Gastroesophageal sphincter (tissue), 4 donors: Measurements from ENCODE around the gene RAB7B. TPM values are rescaled to one million over a fixed set of nuclear protein-coding genes. Genes with fewer than 3 reads are reported as not detected.

ENCODE experiments used
- ATAC-seq: fragments of 150-250 bp; one replicate; pipeline ENCODE4 v1.9.1; 2016; ENCODE audit warnings: mild to moderate bottlenecking, moderate library complexity
- H3K27ac ChIP-seq, 4 donors: fragments of 200-600 bp; sonication (generic) in 3 of 4; 1 replicate in 3 of 4; 2 replicates in 1 of 4; pipeline ENCODE4 v1.5.1; 2016 to 2019
- H3K27me3 ChIP-seq: fragments of 200-600 bp; sonication (generic); one replicate; pipeline ENCODE4 v1.5.1; 2019
- H3K36me3 ChIP-seq, 2 donors: fragments of 200-600 bp; sonication (generic); one replicate each; pipeline ENCODE4 v1.5.1; 2019; ENCODE audit warnings: control low read depth in 1 of 2
- H3K4me1 ChIP-seq, 3 donors: fragments of 200-600 bp; sonication (generic); 1 replicate in 2 of 3; 2 replicates in 1 of 3; pipeline ENCODE4 v1.5.1; 2016 to 2019; ENCODE audit warnings: control low read depth in 2 of 3
- H3K4me3 ChIP-seq, 2 donors: fragments of 200-600 bp; sonication (generic); one replicate each; pipeline ENCODE4 v1.5.1; 2019; ENCODE audit warnings: mild to moderate bottlenecking in 1 of 2, moderate library complexity in 1 of 2
- H3K9me3 ChIP-seq, 3 donors: fragments of 200-600 bp; sonication (generic); one replicate each; pipeline ENCODE4 v1.5.1; 2017 to 2019; ENCODE audit warnings: control low read depth in 2 of 3
- EP300 ChIP-seq: sonication (generic); formaldehyde crosslinking; IDR thresholded peaks from one replicate; pipeline ENCODE4 v1.6.1; 2017; ENCODE audit warnings: antibody characterized with exemption, mild to moderate bottlenecking
- POLR2A ChIP-seq, 2 donors: fragments of 450-650 bp; IDR thresholded peaks; one replicate each; pipeline ENCODE4 v1.6.1; 2017; ENCODE audit warnings: antibody characterized with exemption in 2 of 2, mild to moderate bottlenecking in 2 of 2, moderate library complexity in 1 of 2
- POLR2AphosphoS5 ChIP-seq: sonication (generic); formaldehyde crosslinking; IDR thresholded peaks from one replicate; pipeline ENCODE4 v1.6.1; 2017; ENCODE audit warnings: antibody characterized with exemption
- WGBS, 2 donors: methylation state at CpG; one replicate each; pipeline ENCODE4 v1.1.5; 2018; ENCODE audit warnings: low coverage in 1 of 2; 5-methylcytosine and 5-hydroxymethylcytosine counted together
- total RNA-seq, 4 donors: library from RNA; depleted of rRNA; stranded (reverse); fragments of >200 nt; gene quantifications; one replicate each; pipeline ENCODE4 v1.1.0, GENCODE V29; 2016
- TF ChIP-seq, protein P1 (sequence below), 4 experiments: fragments of 200-600 bp in 2 of 4; fragments of 450-650 bp in 2 of 4; sonication (generic) in 1 of 4; IDR thresholded peaks; one replicate each; pipeline ENCODE4 v1.5.1; 2017 to 2019; ENCODE audit warnings: antibody characterized with exemption in 4 of 4, mild to moderate bottlenecking in 2 of 4, moderate library complexity in 2 of 4

RAB7B gene
- total RNA-seq, 4 donors from 2014 or later, result 0.78 to 2.4 (median 2.0) TPM

DNA sequence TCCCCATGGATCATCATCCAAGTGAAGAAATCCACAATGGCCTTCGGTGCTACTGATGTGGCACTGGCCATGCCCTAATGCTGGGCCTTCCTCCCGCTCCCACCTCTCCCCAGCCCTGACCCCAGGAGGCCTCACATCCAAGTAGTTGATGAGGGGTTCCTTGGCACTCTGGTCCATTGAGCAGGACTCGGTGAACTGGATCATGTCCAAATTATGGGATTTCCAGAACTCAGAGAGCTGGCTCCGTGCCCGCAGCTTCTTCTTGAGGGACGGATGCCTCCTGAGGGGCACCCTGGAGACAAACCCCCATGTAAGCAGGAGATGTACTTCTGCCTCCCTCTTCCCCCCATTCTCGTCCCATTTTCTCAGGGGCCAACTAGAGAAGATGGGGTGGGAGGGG is 19.6 kb upstream of the RAB7B start:
- Histone ChIP-seq H3K27ac (no peak overlapping the region), H3K9me3 (peaks cover 0 to 6% (median 0%) of the 10 kb centered on the region in 3 donors), H3K4me1 (no peaks in the 10 kb centered on the region), H3K36me3 (no peaks in the 10 kb centered on the region), H3K27me3 (peaks cover 3% of the 10 kb centered on the region), H3K4me3 (no peak overlapping the region)
- TF ChIP-seq EP300, result no peak
- no peak for TF ChIP-seq POLR2AphosphoS5
- TF ChIP-seq, protein P1, sequence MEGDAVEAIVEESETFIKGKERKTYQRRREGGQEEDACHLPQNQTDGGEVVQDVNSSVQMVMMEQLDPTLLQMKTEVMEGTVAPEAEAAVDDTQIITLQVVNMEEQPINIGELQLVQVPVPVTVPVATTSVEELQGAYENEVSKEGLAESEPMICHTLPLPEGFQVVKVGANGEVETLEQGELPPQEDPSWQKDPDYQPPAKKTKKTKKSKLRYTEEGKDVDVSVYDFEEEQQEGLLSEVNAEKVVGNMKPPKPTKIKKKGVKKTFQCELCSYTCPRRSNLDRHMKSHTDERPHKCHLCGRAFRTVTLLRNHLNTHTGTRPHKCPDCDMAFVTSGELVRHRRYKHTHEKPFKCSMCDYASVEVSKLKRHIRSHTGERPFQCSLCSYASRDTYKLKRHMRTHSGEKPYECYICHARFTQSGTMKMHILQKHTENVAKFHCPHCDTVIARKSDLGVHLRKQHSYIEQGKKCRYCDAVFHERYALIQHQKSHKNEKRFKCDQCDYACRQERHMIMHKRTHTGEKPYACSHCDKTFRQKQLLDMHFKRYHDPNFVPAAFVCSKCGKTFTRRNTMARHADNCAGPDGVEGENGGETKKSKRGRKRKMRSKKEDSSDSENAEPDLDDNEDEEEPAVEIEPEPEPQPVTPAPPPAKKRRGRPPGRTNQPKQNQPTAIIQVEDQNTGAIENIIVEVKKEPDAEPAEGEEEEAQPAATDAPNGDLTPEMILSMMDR (IDR thresholded peaks at IDR 0.05), result no peak
- TF ChIP-seq POLR2A (IDR thresholded peaks at IDR 0.05), result no peak
- WGBS, 2 donors, result 100% methylated on average over 1 of the region's 7 CpGs; no CpG with 5 or more reads in 1 of the 2 donors
- ATAC-seq, result no peak

DNA sequence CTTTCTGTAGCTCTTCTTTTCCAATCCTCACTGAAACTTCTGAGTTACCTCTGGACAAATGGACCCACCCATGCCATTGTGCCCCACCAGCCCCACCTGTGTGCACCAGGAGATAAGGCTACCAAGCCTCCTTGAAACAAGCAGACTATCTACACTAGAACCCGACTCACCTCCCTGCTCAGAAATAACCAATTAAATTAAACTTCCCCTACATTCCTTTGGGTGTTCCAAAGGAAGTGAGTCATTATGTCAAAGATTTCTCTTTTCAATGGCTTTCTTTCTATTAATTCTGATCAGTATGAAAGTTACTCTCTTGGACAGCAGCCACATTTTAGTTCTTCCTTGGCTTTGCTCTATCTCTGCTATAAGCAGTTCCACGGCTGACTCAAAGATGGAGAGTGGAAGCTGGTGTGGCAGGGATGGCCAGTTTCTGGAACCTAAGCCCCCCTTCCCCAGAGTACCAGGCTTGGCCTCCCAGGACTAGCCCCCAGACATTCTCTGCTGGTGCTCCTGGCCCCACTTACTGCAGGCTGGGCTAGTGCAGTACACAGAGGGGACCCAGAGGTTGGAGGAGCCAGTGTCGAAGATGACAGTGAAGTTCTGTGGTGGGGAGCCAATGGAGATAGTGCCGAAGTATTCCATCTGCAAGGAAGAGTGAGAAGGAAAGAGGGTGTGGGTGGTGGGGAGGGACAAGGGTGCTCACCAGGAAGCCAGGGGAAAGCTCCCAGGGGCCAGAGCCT is 18.6 kb upstream of the RAB7B start:
- no peak overlapping the region for H3K27ac ChIP-seq
- no peaks in the 10 kb centered on the region for H3K4me1 ChIP-seq
- H3K9me3 ChIP-seq, result peaks cover 0 to 5% (median 0%) of the 10 kb centered on the region in 3 donors
- H3K4me3 ChIP-seq, result no peak overlapping the region
- H3K36me3 ChIP-seq, result no peaks in the 10 kb centered on the region
- TF ChIP-seq POLR2A (IDR thresholded peaks at IDR 0.05), result no peak
- no peak for TF ChIP-seq POLR2AphosphoS5
- TF ChIP-seq, protein P1 (IDR thresholded peaks at IDR 0.05), result no peak
- TF ChIP-seq EP300, result no peak
- H3K27me3 ChIP-seq, result no peaks in the 10 kb centered on the region
- WGBS, 2 donors, result 79% methylated on average over 4 of the region's 4 CpGs; no CpG with 5 or more reads in 1 of the 2 donors
- ATAC-seq, result no peak

DNA sequence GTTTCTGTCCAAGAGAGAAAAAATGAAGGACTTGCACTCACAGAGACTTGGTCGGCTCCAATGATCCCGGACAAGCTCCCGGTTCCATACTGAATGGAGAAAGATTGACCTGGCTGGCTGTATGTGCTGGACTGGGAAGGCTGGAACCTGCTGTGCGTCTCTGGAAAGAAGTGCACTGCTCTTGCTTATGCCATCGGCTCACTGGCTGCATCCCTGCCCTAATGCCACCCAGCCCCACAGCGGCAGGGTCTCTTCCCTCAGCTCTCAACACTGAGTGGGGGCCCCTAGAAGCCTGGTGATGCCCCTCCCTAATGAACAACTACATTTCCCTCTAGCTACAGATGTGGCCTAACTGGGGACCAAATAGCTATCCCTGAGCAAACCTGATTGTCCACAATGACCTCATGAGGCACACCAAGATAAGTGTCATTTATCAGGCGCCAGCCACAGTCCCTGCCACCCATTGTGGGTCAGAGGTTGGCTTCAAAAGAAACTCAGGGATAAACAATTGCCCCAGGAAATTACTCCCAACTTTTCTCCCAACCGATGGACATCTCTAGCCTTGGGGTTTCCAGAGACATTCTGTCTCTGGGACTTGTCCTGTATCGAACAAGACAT is 17.9 kb upstream of the RAB7B start:
- TF ChIP-seq EP300, result no peak
- TF ChIP-seq POLR2AphosphoS5, result no peak
- no peak for TF ChIP-seq POLR2A (IDR thresholded peaks at IDR 0.05)
- TF ChIP-seq, protein P1 (IDR thresholded peaks at IDR 0.05), result no peak
- H3K4me1 ChIP-seq, result no peaks in the 10 kb centered on the region
- ATAC-seq, result no peak
- no peaks in the 10 kb centered on the region for H3K9me3 ChIP-seq
- no peak overlapping the region for H3K27ac ChIP-seq
- 82 to 84% methylated on average over 4 to 5 of the region's 9 CpGs for WGBS, 2 donors
- H3K27me3 ChIP-seq, result no peaks in the 10 kb centered on the region
- no peak overlapping the region for H3K4me3 ChIP-seq
- no peaks in the 10 kb centered on the region for H3K36me3 ChIP-seq

DNA sequence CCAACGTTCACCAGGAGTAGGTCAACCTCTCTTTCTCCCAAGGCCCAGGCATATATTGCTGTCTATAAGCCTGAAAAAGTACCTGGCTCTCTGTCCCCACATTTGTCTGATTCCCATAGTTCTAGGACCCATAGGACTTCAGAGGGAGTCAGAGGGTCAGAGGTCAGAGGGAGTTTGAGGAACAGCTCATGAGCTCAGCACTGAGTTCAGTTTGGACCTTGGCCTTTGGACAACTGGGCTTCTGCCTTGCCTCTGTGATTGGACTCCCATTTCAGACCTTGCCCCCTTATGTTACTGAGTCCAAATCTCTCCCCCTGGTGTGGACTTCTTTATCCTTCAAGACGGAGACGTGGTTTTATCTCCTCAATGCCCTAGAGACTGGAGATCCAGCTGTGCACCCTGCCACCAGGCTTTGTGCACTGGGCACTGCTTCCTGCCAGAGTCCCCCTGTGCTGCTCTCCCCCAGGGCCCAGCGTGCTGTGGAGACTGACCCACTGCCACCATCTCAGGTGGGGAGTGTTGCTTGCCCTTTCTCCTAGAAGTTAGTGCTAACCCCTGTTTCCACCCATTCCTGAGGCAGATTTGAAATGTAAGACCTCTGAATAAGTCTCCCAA is 17.3 kb upstream of the RAB7B start:
- H3K36me3 ChIP-seq, result no peaks in the 10 kb centered on the region
- ATAC-seq, result no peak
- WGBS, 2 donors, result 86 to 89% methylated on average over 1 to 3 of the region's 4 CpGs
- H3K9me3 ChIP-seq, result no peaks in the 10 kb centered on the region
- H3K4me3 ChIP-seq, result no peak overlapping the region
- TF ChIP-seq, protein P1 (IDR thresholded peaks at IDR 0.05), result no peak
- no peak for TF ChIP-seq POLR2AphosphoS5
- TF ChIP-seq EP300, result no peak
- TF ChIP-seq POLR2A (IDR thresholded peaks at IDR 0.05), result no peak
- no peak overlapping the region for H3K27ac ChIP-seq
- H3K4me1 ChIP-seq, result no peaks in the 10 kb centered on the region
- no peaks in the 10 kb centered on the region for H3K27me3 ChIP-seq
